Endothelial cell of umbilical vein (primary cell): ENCODE data around the gene BZW1.

Experiments used
- TF ChIP-seq, protein P1 (sequence below): IDR thresholded peaks from 2 replicates; pipeline ENCODE4 v1.6.1; 2011; ENCODE audit not compliant: insufficient read depth, insufficient read length
- TF ChIP-seq, protein P2 (sequence below), 2 donors: IDR thresholded peaks; 1 replicate in 1 of 2; 2 replicates in 1 of 2; pipeline ENCODE4 v1.5.1; 2011; ENCODE audit warnings: low read length in 2 of 2, mild to moderate bottlenecking in 2 of 2, moderate library complexity in 2 of 2, control low read depth in 1 of 2, inconsistent platforms in 1 of 2, low read depth in 1 of 2; ENCODE audit not compliant: insufficient read depth in 1 of 2; ENCODE audit errors: extremely low read depth in 1 of 2

DNA sequence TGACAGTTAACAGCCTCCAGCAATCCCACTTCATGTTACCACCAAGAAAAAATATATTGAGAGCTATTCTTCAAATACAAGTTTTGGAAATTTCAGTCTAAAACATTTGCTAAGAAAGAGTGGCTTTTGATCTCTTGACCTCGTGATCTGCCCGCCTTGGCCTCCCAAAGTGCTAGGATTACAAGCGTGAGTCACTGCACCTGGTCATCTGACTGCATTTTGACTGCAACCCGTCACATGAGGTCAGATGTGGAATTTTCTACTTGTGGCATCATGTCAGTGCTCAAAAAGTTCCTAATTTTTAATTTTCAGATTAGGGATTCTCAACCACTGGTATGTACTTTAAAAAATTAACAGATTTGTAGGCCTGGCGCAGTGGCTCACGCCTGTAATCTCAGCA lies 61.9 kb downstream of the BZW1 start:
- TF ChIP-seq, protein P1, sequence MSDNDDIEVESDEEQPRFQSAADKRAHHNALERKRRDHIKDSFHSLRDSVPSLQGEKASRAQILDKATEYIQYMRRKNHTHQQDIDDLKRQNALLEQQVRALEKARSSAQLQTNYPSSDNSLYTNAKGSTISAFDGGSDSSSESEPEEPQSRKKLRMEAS = no peak
- TF ChIP-seq, protein P2, sequence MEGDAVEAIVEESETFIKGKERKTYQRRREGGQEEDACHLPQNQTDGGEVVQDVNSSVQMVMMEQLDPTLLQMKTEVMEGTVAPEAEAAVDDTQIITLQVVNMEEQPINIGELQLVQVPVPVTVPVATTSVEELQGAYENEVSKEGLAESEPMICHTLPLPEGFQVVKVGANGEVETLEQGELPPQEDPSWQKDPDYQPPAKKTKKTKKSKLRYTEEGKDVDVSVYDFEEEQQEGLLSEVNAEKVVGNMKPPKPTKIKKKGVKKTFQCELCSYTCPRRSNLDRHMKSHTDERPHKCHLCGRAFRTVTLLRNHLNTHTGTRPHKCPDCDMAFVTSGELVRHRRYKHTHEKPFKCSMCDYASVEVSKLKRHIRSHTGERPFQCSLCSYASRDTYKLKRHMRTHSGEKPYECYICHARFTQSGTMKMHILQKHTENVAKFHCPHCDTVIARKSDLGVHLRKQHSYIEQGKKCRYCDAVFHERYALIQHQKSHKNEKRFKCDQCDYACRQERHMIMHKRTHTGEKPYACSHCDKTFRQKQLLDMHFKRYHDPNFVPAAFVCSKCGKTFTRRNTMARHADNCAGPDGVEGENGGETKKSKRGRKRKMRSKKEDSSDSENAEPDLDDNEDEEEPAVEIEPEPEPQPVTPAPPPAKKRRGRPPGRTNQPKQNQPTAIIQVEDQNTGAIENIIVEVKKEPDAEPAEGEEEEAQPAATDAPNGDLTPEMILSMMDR (IDR thresholded peaks at IDR 0.05; ENCODE audit: extremely low read depth in 1 of 2, insufficient read depth in 1 of 2, low read depth in 1 of 2, low read length in 2 of 2) = no peak
